Activated T-cell treated with anti-CD3 and anti-CD28 coated beads for 1 hour (primary cell): ENCODE results near the gene KATNAL2.
"Not testable (repeated sequence)": the region's sequence is repeated elsewhere in the genome, so short reads cannot be mapped to it uniquely, and the experiment has no call there.

Source experiments
- DNase-seq: peaks from one replicate; pipeline ENCODE4 v3.0.0-alpha.2; 2020; ENCODE audit warnings: low read depth

Gene KATNAL2

DNA sequence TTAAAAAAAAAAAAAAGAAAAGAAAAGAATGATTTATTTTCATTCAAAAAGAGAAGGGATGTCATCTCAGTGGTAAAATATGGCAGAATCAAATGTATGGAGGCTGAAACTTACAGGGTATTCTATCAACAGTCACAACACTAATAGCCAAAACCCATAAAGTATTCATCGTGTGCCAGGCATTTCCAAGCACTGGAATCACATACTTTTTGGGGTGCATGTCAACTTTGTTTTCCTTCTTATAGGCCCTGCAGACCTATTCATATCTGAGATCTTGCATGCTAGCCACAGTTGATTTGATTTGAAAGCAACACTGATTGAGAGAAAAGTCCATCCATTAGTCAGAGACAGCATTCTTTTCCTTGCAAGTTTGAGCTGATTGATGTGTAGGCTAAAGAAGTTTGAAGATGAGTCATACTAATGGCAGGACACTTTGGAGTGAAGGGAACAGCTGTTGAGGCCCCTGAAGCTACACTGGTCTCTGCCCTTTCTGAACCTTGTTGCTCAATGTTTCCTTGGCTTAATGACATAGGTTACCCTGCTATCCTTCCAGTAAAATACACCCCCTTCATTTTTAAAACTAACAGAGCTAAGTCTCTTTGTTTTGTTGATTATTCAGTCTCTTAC is 22.0 kb downstream of the KATNAL2 start:
- DNase-seq = no peak

GRCh38 chr18:46939998-46940571 is 22.7 kb downstream of the KATNAL2 start:
- DNase-seq = no peak

- no peak for DNase-seq
These were observed 25.2 kb downstream of the KATNAL2 start for GRCh38 chr18:46942646-46943045.

- DNase-seq = peak; percentile 16
These were observed 29.4 kb downstream of the KATNAL2 start for GRCh38 chr18:46946656-46947282.

- DNase-seq = no peak
These were observed 32.8 kb downstream of the KATNAL2 start for GRCh38 chr18:46950064-46950656.

DNA sequence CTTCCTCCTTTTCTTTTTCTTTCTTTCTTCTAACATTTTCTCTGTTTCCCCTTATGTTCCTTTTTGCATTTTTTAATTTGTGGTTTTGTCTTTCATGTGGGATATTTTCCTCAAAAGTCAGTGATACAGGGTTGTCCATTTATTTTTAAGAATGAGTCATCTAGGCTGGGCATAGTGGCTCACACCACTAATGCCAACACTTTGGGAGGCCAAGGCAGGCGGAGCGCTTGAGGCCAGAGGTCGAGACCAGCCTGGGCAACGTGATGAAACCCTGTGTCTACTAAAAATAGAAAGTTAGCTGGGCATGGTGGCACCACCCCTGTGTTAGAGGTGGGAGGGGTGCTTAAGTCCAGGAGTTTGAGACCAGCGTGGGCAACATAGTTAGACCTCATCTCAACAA is 35.8 kb downstream of the KATNAL2 start:
- no peak for DNase-seq

DNA sequence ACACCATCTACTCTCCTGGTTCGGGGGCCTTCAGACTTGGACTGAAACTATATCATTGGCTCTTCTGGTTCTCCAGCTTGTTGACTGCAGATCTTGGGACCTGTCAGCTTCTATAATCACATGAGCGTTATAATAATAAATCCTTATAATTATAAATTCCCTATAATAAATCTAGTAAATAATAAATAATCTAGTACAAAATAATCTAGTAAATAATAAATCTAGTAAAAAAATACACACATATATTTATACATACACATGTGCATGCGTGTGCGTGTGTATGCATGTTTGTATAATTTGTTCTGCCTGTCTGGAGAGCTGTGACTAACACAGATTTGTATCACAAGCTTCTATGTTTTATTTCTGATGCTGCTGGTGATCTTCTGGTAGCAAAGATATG is 40.8 kb downstream of the KATNAL2 start:
- DNase-seq = no peak

DNA sequence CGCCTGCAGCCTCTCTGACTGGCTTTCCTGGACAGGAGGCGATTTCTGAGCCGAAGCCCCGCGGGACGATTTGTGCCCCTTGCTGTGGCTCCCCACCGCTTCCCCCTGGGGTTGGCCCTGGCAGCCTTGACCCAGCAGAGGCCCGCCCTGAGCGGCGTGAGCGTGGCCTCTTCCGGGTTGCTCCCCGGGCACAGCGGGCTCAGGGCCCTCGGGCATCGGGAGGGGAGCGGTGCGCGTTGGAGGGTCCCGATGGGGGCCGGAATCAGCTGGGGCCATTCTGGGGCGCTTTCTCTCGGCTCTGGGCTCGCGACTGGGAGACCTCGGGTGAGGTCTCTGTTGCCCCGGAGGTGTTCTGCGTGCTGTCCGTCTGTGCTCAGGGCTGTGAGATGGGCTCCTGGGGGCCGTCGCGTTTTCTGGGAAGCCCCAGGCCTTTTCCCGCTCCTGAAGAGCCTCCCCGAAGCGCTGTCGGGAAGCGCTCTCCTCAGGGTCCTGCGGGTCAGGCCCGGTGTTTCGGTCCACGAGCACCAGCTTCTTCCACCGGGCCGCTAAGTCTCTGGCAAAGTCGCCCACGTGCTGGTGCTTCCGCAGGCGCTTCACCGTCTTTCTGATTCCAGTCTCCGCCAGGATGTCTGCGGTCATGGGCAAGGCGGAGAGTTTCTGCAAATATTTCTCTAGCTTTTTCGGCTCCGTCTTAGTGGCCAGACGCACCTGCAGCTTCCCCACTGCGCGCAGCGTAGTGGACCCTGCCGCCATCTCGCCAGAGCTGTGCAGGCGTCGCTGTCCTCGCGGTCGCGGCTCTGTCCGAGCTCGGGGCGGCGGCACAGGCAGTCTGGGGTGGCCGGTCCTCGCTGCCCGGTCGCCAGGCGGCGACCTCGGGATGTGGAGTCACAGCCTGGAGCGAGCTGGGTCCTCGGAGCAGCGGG is 46.5 kb downstream of the KATNAL2 start:
- DNase-seq = not testable (repeated sequence)

GRCh38 chr18:46964579-46965293 is 47.3 kb downstream of the KATNAL2 start:
- DNase-seq = not testable (repeated sequence)

- DNase-seq = not testable (repeated sequence)
These were observed 48.9 kb downstream of the KATNAL2 start for GRCh38 chr18:46966266-46966665.

GRCh38 chr18:46969551-46969950 is 52.1 kb downstream of the KATNAL2 start:
- not testable (repeated sequence) for DNase-seq

GRCh38 chr18:47019870-47020269 is 102.5 kb downstream of the KATNAL2 start:
- DNase-seq = not testable (repeated sequence)

GRCh38 chr18:47020757-47021156 is 103.4 kb downstream of the KATNAL2 start:
- not testable (repeated sequence) for DNase-seq

DNA sequence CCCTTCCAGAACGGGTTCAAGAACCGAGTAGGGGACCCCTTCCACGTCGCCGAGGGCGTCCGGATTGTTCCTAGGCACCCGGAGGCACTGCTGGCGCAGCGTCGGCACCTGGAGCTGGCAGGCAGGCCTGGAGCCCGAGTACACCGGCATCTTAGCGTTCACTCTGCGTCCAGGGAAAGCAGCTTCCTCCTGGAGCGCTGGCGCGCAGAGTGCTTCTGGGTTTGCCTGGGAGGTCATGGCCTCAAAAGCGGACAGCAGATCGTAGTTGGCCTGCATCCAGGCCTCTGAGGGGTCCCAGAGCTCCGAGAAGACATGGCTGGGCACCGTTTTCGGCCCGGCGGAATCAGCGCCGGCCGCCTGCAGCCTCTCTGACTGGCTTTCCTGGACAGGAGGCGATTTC is 105.4 kb downstream of the KATNAL2 start:
- not testable (repeated sequence) for DNase-seq

DNA sequence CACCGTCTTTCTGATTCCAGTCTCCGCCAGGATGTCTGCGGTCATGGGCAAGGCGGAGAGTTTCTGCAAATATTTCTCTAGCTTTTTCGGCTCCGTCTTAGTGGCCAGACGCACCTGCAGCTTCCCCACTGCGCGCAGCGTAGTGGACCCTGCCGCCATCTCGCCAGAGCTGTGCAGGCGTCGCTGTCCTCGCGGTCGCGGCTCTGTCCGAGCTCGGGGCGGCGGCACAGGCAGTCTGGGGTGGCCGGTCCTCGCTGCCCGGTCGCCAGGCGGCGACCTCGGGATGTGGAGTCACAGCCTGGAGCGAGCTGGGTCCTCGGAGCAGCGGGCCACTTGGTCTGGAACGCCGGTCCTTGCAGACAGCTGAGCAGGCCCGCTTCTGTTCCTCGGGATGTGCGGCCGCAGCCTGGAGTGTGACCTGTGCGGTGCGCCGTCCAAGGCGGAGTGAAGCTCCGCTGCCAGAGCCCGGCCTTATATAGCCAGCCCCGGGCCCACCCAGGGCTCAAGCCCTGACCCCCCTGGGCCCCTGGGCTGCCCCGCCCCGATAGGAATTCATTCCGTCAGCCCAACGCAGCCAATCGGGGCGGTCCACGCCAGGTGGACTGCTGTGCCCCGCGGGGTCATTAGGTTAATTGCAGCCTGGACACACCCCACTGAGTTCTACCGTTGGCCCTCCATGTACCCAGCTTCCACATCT is 106.5 kb downstream of the KATNAL2 start:
- not testable (repeated sequence) for DNase-seq

- DNase-seq = not testable (repeated sequence)
These were observed 108.3 kb downstream of the KATNAL2 start for GRCh38 chr18:47025557-47026174.

- not testable (repeated sequence) for DNase-seq
These were observed 111.3 kb downstream of the KATNAL2 start for GRCh38 chr18:47028738-47029137.

GRCh38 chr18:47029684-47030353 is 112.4 kb downstream of the KATNAL2 start:
- not testable (repeated sequence) for DNase-seq

- DNase-seq = not testable (repeated sequence)
These were observed 113.5 kb downstream of the KATNAL2 start for GRCh38 chr18:47030887-47031286.

- no peak for DNase-seq
These were observed 115.5 kb downstream of the KATNAL2 start for GRCh38 chr18:47032945-47033344.
